ENCODE results near the gene EIPR1.
"Not testable (repeated sequence)": the region's sequence is repeated elsewhere in the genome, so short reads cannot be mapped to it uniquely, and the experiment has no call there.

Gene EIPR1

DNA sequence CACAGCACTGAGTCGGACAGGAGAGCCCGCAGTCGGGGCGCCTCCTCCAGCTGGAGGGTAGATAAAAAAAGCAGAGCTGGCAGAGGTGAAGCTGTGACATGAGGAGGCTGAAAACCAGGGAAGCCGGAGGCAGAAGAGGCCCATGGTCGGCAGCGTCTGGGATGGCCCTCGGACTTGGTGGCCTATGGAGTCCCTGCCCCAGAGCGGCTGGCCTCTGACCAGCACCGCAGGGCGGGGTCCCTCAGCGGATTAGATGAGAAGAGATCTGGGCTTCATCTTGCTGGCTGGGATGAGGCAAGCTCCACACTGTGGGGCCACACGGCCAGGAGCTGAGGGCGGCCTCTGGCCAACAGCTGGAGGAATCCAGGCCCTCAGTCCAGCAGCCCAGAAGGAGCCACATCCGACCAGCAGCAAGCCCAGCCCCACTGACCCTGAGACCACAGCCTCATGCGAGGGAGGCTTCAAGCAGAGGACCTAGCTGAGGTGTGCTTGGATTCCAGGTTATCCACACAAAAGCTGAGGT is 174.1 kb downstream of the EIPR1 start:
- Mint-ChIP-seq H3K4me1 (peaks cover 12% of the 10 kb centered on the region), H3K4me3 (no peak overlapping the region), H3K27me3 (ENCODE audit: low read depth) (no peaks in the 10 kb centered on the region), H3K9me3 (no peaks in the 10 kb centered on the region), H3K36me3 (ENCODE audit: low read depth) (peaks cover 13% of the 10 kb centered on the region), H3K27ac (no peak overlapping the region)
- TF ChIP-seq, protein P1, sequence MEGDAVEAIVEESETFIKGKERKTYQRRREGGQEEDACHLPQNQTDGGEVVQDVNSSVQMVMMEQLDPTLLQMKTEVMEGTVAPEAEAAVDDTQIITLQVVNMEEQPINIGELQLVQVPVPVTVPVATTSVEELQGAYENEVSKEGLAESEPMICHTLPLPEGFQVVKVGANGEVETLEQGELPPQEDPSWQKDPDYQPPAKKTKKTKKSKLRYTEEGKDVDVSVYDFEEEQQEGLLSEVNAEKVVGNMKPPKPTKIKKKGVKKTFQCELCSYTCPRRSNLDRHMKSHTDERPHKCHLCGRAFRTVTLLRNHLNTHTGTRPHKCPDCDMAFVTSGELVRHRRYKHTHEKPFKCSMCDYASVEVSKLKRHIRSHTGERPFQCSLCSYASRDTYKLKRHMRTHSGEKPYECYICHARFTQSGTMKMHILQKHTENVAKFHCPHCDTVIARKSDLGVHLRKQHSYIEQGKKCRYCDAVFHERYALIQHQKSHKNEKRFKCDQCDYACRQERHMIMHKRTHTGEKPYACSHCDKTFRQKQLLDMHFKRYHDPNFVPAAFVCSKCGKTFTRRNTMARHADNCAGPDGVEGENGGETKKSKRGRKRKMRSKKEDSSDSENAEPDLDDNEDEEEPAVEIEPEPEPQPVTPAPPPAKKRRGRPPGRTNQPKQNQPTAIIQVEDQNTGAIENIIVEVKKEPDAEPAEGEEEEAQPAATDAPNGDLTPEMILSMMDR (IDR thresholded peaks at IDR 0.05; ENCODE audit: unreplicated experiment in 3 of 3): no peak

- H3K4me3 Mint-ChIP-seq: no peak overlapping the region
- no peaks in the 10 kb centered on the region for H3K27me3 Mint-ChIP-seq (ENCODE audit: low read depth)
- TF ChIP-seq, protein P1 (IDR thresholded peaks at IDR 0.05; ENCODE audit: unreplicated experiment in 3 of 3): no peak
- H3K36me3 Mint-ChIP-seq (ENCODE audit: low read depth): peaks cover 17% of the 10 kb centered on the region
- H3K9me3 Mint-ChIP-seq: no peaks in the 10 kb centered on the region
- no peak overlapping the region for H3K27ac Mint-ChIP-seq
- H3K4me1 Mint-ChIP-seq: peaks cover 12% of the 10 kb centered on the region
Observed at GRCh38 chr2:3202926-3203325, 174.7 kb downstream of the EIPR1 start.

GRCh38 chr2:3201281-3201680 is 176.3 kb downstream of the EIPR1 start:
- H3K4me1 Mint-ChIP-seq: peaks cover 12% of the 10 kb centered on the region
- no peak overlapping the region for H3K27ac Mint-ChIP-seq
- no peaks in the 10 kb centered on the region for H3K27me3 Mint-ChIP-seq (ENCODE audit: low read depth)
- TF ChIP-seq, protein P1 (IDR thresholded peaks at IDR 0.05; ENCODE audit: unreplicated experiment in 3 of 3): no peak
- H3K36me3 Mint-ChIP-seq (ENCODE audit: low read depth): peaks cover 17% of the 10 kb centered on the region
- no peak overlapping the region for H3K4me3 Mint-ChIP-seq
- H3K9me3 Mint-ChIP-seq: no peaks in the 10 kb centered on the region

GRCh38 chr2:3200420-3200939 is 177.1 kb downstream of the EIPR1 start:
- Mint-ChIP-seq H3K4me1 (peaks cover 12% of the 10 kb centered on the region), H3K27me3 (ENCODE audit: low read depth) (no peaks in the 10 kb centered on the region), H3K27ac (peak overlapping the region in 1 of 3 experiments; percentile 65), H3K9me3 (no peaks in the 10 kb centered on the region), H3K4me3 (no peak overlapping the region), H3K36me3 (ENCODE audit: low read depth) (peaks cover 17% of the 10 kb centered on the region)
- TF ChIP-seq, protein P1 (IDR thresholded peaks at IDR 0.05; ENCODE audit: unreplicated experiment in 3 of 3): no peak

DNA sequence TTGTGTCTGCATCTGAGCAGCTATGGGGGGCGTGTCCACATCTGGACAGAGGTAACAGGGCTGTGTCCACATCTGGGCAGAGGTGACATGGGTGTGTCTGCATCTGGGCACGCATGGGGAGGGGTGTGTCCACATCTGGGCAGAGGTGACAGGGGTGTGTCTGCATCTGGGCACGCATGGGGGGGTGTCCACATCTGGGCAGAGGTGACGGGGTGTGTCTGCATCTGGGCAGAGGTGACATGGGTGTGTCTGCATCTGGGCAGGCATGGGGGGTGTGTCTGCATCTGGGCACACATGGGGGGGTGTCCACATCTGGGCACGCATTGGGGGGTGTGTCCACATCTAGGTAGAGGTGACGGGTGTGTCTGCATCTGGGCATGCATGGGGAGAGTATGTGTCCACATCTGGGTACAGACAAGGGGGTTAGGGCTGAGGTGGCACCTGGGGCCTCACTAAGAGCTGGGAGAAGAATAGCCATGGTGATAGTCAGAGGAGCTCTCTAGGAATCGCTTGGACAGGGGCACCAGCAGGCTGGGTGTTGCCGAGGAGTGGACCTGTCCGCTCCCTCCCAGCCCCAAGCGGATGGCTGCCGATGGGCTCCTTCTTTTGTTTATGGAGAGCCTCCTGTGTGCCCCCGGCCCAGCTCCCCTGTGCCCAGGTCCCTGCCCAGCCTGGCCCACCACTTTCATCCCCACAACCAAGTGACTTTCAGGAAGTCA is 177.8 kb downstream of the EIPR1 start:
- no peaks in the 10 kb centered on the region for H3K27me3 Mint-ChIP-seq (ENCODE audit: low read depth)
- TF ChIP-seq, protein P1 (IDR thresholded peaks at IDR 0.05; ENCODE audit: unreplicated experiment in 3 of 3): no peak
- no peaks in the 10 kb centered on the region for H3K9me3 Mint-ChIP-seq
- peak overlapping the region in 1 of 3 experiments; percentile 65 for H3K27ac Mint-ChIP-seq
- H3K4me1 Mint-ChIP-seq: peaks cover 12% of the 10 kb centered on the region
- H3K4me3 Mint-ChIP-seq: no peak overlapping the region
- peaks cover 17% of the 10 kb centered on the region for H3K36me3 Mint-ChIP-seq (ENCODE audit: low read depth)

DNA sequence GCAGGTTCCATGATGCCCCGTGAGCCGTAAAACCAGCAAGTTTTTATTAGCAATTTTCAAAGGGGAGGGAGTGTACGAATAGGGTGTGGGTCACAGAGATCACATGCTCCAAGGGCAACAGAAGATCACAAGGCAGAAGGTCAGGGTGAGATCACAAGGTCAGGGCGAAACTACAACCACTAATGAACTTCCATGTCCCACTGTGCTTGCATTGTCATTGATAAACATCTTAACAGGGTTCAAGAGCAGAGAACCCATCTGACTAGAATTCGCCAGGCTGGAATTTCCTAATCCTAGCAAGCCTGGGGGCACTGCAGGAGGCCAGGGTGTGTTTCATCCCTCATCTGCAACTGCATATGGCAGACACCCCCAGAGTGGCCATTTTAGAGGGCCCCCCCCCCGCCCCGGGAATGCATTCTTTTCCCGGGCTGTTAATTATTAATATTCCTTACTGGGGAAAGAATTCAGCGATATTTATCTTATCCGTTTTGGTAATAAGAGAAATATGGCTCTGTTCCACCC is 178.9 kb downstream of the EIPR1 start:
- H3K36me3 Mint-ChIP-seq (ENCODE audit: low read depth): peaks cover 12% of the 10 kb centered on the region
- not testable (repeated sequence) for H3K27ac Mint-ChIP-seq; H3K9me3 Mint-ChIP-seq; H3K4me3 Mint-ChIP-seq; H3K27me3 Mint-ChIP-seq (ENCODE audit: low read depth)
- peaks cover 20% of the 10 kb centered on the region for H3K4me1 Mint-ChIP-seq
